Measurements from ENCODE around the gene GLT8D2. TPM values are rescaled to one million over a fixed set of nuclear protein-coding genes. Genes with fewer than 3 reads are reported as not detected.
"Not testable (repeated sequence)": the region's sequence is repeated elsewhere in the genome, so short reads cannot be mapped to it uniquely, and the experiment has no call there.

The GLT8D2 gene
- polyA plus RNA-seq, 1 donor from 2014 or later: 0.23 TPM

DNA sequence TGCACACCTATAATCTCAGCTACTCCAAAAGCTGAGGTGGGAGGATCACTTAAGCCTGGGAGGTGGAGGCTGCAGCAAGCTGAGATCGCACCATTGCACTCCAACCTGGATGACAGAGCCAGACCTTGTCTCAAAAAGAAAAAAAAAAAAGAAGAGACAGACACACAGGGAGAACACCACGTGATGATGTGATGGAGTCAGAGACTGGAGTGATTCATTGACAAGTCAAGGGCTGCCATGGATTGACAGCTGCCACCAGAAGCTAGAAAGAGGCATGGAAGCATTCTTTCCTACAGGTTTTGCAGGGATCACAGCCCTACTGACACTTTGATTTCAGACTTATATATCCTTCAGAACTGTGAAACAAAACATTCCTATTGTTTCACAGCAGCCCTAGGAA is 10.8 kb upstream of the GLT8D2 start:
- H3K4me1 Mint-ChIP-seq: peaks cover 9 to 11% (median 11%) of the 10 kb centered on the region in 3 donors
- H3K4me3 Mint-ChIP-seq: peak overlapping the region in 1 of 4 donors; percentile 4
- peaks cover 0 to 4% (median 2%) of the 10 kb centered on the region in 3 donors for H3K9me3 Mint-ChIP-seq
- H3K27me3 Mint-ChIP-seq: peaks cover 2% of the 10 kb centered on the region
- no peak overlapping the region for H3K27ac Mint-ChIP-seq
- H3K36me3 Mint-ChIP-seq: no peaks in the 10 kb centered on the region

DNA sequence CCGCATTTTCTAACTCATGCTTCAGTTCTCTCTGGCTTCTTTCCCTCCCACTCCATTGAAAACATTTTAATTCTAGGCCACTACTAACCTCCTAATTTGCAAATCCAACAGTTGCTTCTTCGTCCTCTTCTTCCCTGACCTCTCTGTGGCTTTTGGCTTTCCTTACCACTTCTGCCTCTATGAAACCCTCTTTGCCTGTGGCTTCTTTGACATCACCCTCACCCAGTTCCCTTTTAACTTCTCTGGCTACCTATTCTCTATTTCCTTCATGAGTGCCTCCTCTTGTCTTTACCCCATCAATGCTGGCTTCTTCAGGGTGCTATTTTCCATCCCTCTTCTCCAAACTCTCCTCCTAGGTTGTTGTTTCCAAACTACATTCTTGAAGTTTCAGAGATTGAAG is 10.0 kb upstream of the GLT8D2 start:
- Mint-ChIP-seq H3K36me3 (no peaks in the 10 kb centered on the region), H3K27me3 (peaks cover 6% of the 10 kb centered on the region), H3K4me1 (peaks cover 1 to 5% (median 3%) of the 10 kb centered on the region in 3 donors), H3K27ac (no peak overlapping the region), H3K4me3 (no peak overlapping the region), H3K9me3 (peaks cover 0 to 4% (median 2%) of the 10 kb centered on the region in 3 donors)

DNA sequence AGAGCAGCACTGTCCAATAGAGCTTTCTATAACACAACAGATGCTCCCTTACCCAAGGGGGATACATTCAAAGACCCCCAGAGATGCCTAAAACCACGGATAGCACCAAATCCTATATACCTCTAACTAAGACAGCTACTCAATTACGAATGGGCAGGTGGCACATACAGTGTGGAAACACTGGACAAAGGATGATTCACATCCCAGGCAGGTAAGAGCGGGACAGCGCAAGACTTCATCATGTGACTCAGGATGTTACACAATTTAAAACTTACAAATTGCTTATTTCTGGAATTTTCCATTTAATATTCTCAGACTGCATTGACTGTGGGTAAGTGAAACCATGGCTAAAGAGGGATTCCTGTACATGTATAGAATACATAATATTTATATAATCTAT is 8.8 kb upstream of the GLT8D2 start:
- Mint-ChIP-seq H3K27ac (no peak overlapping the region), H3K4me1 (peaks cover 0 to 4% (median 2%) of the 10 kb centered on the region in 3 donors), H3K4me3 (no peak overlapping the region), H3K36me3 (peaks cover 2% of the 10 kb centered on the region), H3K9me3 (peaks cover 2 to 4% (median 2%) of the 10 kb centered on the region in 3 donors), H3K27me3 (peaks cover 10% of the 10 kb centered on the region)

DNA sequence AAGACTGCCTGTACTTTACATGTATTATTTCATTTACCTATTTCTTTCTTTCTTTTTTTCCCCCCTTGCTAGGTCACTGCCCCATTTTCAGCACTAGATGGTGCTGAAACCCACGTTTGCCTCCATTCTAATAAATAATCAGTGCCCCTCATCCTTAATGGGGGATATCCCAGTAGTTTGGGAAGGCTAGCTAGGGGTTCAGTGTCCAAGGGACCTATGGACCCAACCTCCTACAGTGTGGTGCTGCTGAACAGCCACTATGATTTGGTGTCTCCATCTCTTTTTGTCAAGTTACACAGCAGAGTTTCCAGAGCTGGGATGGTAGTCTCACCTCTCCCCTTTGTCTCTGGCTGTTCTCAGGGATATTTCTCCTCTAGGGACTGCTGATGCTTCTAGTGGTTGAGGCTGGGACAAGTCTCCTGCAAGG is 7.8 kb upstream of the GLT8D2 start:
- Mint-ChIP-seq H3K27ac (no peak overlapping the region), H3K4me1 (no peaks in the 10 kb centered on the region), H3K27me3 (peaks cover 10% of the 10 kb centered on the region), H3K36me3 (peaks cover 2% of the 10 kb centered on the region), H3K9me3 (peaks cover 2 to 4% (median 2%) of the 10 kb centered on the region in 3 donors), H3K4me3 (no peak overlapping the region)

- no peak overlapping the region for H3K4me3 Mint-ChIP-seq
- H3K27ac Mint-ChIP-seq: no peak overlapping the region
- no peaks in the 10 kb centered on the region for H3K4me1 Mint-ChIP-seq
- peaks cover 2 to 4% (median 2%) of the 10 kb centered on the region in 3 donors for H3K9me3 Mint-ChIP-seq
- H3K36me3 Mint-ChIP-seq: peaks cover 2% of the 10 kb centered on the region
- H3K27me3 Mint-ChIP-seq: peaks cover 15% of the 10 kb centered on the region
These were observed 6.5 kb upstream of the GLT8D2 start for GRCh38 chr12:104056419-104056972.

- Mint-ChIP-seq H3K27me3 (peaks cover 15% of the 10 kb centered on the region), H3K27ac (peak overlapping the region in 1 of 3 donors; percentile 17), H3K36me3 (peaks cover 2% of the 10 kb centered on the region), H3K9me3 (peaks cover 2 to 4% (median 2%) of the 10 kb centered on the region in 3 donors), H3K4me3 (no peak overlapping the region), H3K4me1 (no peaks in the 10 kb centered on the region)
These were observed 5.8 kb upstream of the GLT8D2 start for GRCh38 chr12:104055686-104056388.

DNA sequence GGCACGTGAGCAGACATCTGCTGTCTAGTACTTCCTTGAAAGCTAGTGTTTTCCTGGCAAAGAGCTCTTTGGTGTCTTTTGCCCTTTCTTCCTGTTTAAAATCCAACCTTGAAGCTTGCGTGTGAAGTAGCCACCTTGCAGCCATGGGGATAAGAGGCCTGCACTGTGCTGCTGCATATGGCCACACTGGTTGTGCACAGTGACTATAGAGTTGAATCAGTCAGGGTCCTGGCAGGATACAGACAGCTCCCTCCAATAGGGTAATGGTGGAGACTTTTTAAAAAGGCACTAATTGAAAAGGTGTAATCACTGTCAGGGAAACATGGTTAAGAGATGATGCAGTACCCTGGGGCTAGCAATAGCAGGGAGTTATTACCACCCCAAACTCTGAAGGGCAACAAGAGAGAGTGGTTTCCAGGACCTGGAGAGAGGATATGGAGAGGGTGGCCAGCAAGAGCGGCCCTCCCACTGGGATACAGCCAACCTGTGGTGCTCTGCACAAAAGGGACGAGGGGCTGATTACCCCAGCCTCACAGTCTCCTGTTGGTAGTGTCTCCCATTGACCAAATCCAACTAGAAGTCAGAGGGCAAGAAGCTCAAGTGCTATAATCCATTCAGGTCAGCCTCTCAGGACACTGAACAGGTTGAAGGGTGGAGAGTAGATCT is 4.8 kb upstream of the GLT8D2 start:
- peaks cover 0 to 6% (median 0%) of the 10 kb centered on the region in 3 donors for H3K4me1 Mint-ChIP-seq
- peaks cover 21% of the 10 kb centered on the region for H3K27me3 Mint-ChIP-seq
- H3K36me3 Mint-ChIP-seq: peaks cover 2% of the 10 kb centered on the region
- H3K4me3 Mint-ChIP-seq: no peak overlapping the region
- H3K27ac Mint-ChIP-seq: no peak overlapping the region
- peaks cover 2 to 4% (median 2%) of the 10 kb centered on the region in 3 donors for H3K9me3 Mint-ChIP-seq

DNA sequence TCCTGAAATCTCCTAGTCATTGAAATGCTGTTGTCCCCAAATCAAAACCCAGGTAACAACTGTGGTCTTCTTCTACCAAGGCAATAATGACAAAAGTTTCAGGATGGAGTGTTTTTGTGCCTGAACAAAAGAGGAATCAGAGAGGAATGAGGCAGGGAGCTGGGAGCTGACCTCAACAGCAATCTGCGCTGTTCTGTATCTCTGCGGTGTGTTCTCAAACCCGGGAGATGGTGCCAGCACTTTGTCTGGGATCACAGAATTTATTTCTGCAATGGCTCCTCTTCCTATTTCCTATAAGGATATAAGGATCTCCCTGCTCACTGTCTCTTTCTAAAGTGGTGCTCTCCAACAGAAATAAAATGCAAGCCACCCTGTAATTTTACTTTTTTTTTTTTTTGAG is 449 bp upstream of the GLT8D2 start:
- Mint-ChIP-seq H3K36me3 (peaks cover 2% of the 10 kb centered on the region), H3K27me3 (peaks cover 27% of the 10 kb centered on the region), H3K9me3 (peaks cover 0 to 2% (median 0%) of the 10 kb centered on the region in 3 donors), H3K4me3 (no peak overlapping the region), H3K4me1 (peaks cover 0 to 8% (median 1%) of the 10 kb centered on the region in 3 donors), H3K27ac (no peak overlapping the region)

GRCh38 chr12:104049278-104049902 is 597 bp downstream of the GLT8D2 start:
- Mint-ChIP-seq H3K36me3 (no peaks in the 10 kb centered on the region), H3K9me3 (no peaks in the 10 kb centered on the region), H3K27ac (no peak overlapping the region), H3K27me3 (peaks cover 21% of the 10 kb centered on the region), H3K4me1 (peaks cover 0 to 8% (median 1%) of the 10 kb centered on the region in 3 donors), H3K4me3 (no peak overlapping the region)

DNA sequence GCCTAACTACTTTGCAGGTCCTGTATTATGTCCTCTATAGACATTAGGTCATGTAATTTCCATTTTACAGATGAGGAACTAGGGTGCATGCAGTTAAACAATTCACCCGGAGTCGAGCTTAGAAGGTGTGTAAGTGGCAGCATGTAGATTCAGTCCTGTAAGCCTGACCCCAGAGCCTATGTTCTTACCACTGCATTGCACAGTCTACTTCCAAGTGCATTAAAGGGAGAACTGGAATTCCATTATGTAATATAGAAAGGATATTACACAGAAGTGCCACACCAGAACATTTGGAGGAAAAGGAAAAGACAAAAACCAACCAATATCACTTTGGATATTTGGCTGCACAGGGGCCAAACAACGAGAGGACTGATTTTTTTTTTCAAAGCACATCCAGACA is 1.2 kb downstream of the GLT8D2 start:
- peaks cover 0 to 8% (median 1%) of the 10 kb centered on the region in 3 donors for H3K4me1 Mint-ChIP-seq
- no peaks in the 10 kb centered on the region for H3K36me3 Mint-ChIP-seq
- peaks cover 19% of the 10 kb centered on the region for H3K27me3 Mint-ChIP-seq
- no peak overlapping the region for H3K4me3 Mint-ChIP-seq
- no peaks in the 10 kb centered on the region for H3K9me3 Mint-ChIP-seq
- H3K27ac Mint-ChIP-seq: no peak overlapping the region

DNA sequence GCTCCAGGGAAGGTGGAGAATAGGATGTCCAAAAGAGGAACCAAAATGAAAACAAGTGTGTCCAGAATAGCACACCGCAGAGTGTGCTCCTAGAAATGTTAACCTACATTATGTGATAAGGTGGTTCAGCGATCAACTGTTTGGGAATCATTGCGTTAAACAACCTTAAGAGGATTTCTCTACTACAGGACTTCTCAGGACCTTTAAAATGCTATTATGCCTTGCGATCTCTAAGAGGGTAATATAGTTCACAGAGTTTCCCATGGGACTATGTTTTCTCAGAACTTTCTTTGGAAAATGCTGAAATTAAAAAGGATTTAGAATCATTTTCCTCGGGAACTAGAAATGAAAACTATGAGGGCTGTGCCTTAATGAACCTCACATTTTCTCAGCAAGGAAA is 1.8 kb downstream of the GLT8D2 start:
- peaks cover 0 to 8% (median 1%) of the 10 kb centered on the region in 3 donors for H3K4me1 Mint-ChIP-seq
- H3K36me3 Mint-ChIP-seq: no peaks in the 10 kb centered on the region

DNA sequence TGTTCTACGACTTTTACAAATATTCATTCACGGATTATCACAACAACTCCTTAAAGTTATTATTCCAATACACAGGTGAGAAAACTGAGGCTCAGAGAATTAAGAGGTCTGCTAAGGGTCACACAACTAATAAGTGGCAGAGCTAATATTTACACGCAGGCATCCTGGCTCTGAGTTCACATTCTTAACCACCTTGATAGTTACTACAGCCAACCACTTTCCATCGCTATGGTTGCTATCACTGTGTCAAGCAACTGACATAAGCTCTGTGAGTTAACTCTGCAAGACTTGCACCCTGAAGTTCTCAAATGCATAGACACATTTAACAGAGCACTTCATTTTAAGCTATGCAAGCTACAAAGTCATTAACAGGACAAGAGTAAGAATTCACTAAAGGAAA is 3.7 kb downstream of the GLT8D2 start:
- Mint-ChIP-seq H3K36me3 (no peaks in the 10 kb centered on the region), H3K9me3 (no peaks in the 10 kb centered on the region), H3K4me3 (no peak overlapping the region), H3K27ac (no peak overlapping the region), H3K27me3 (peaks cover 13% of the 10 kb centered on the region), H3K4me1 (peaks cover 0 to 8% (median 1%) of the 10 kb centered on the region in 3 donors)

More for the DNA sequence above, 1.8 kb downstream of the GLT8D2 start:
- no peak overlapping the region for H3K27ac Mint-ChIP-seq
- H3K9me3 Mint-ChIP-seq: no peaks in the 10 kb centered on the region
- H3K4me3 Mint-ChIP-seq: no peak overlapping the region
- peaks cover 19% of the 10 kb centered on the region for H3K27me3 Mint-ChIP-seq

DNA sequence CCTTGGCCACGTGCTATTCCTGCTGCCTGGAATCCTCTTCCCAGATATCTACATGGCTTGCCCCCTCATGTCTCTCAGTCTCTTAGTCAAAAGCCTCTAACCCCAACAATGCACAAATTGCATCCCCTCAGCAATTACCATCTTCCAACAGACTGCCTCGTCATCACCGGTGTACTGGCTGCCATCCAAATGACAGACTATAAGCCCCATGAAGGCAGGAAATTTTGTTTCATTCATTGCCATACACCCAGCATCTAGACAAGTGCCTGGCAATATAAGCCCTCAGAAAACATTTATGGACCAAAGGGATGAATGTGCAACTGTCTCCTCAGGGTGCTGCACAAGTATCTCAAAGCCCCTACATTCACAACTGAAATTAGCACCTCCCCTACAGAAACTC is 5.8 kb downstream of the GLT8D2 start:
- H3K27me3 Mint-ChIP-seq: peaks cover under 1% of the 10 kb centered on the region
- peaks cover 0 to 1% (median 0%) of the 10 kb centered on the region in 3 donors for H3K4me1 Mint-ChIP-seq
- H3K27ac Mint-ChIP-seq: no peak overlapping the region
- H3K36me3 Mint-ChIP-seq: no peaks in the 10 kb centered on the region
- no peaks in the 10 kb centered on the region for H3K9me3 Mint-ChIP-seq
- H3K4me3 Mint-ChIP-seq: no peak overlapping the region

DNA sequence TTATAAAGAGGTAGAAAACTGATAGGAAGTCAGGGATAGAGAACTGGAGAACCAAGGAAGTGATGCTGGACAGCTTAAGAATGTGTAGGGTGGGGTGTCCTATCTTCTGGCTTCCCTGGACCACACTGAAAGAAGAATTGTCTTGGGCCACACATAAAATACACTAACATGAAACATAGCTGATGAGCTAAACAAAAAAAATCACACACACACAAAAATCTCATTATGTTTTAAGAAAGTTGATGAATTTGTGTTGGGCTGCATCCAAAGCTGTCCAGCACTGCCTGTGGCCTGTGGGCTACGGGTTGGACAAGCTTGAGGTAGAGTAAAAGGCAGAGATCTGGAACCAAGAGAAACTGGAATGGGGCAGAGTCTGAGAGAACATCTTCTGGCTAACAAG is 7.4 kb downstream of the GLT8D2 start:
- Mint-ChIP-seq H3K36me3 (no peaks in the 10 kb centered on the region), H3K27ac (no peak overlapping the region), H3K4me1 (no peaks in the 10 kb centered on the region), H3K4me3 (no peak overlapping the region), H3K27me3 (no peaks in the 10 kb centered on the region), H3K9me3 (peaks cover 0 to 3% (median 0%) of the 10 kb centered on the region in 3 donors)

GRCh38 chr12:104039769-104040168 is 10.2 kb downstream of the GLT8D2 start:
- H3K27me3 Mint-ChIP-seq, H3K9me3 Mint-ChIP-seq, H3K4me1 Mint-ChIP-seq, H3K4me3 Mint-ChIP-seq, H3K27ac Mint-ChIP-seq, H3K36me3 Mint-ChIP-seq: not testable (repeated sequence)

Measured in IgD-negative memory B cell (primary cell).